Cardiac muscle cell (in vitro differentiated cells and primary cell): ENCODE data around the gene CDH4. TPM values are rescaled to one million over a fixed set of nuclear protein-coding genes. Genes with fewer than 3 reads are reported as not detected.

Source experiments
- DNase-seq, 2 donors: peaks; one replicate each; pipeline versions ENCODE4 v3.0.0 to v3.0.0-alpha.2; 2010 to 2017; ENCODE audit warnings: low read depth in 1 of 2, low spot score in 1 of 2
- H3K27ac ChIP-seq: fragments of 200-600 bp; sonication (generic); 2 replicates; pipeline ENCODE4 v1.5.1; 2016
- H3K27me3 ChIP-seq: fragments of 200-600 bp; sonication (generic); 2 replicates; pipeline ENCODE4 v1.6.0; 2016; ENCODE audit warnings: control low read depth
- H3K36me3 ChIP-seq: fragments of 200-600 bp; sonication (generic); 2 replicates; pipeline ENCODE4 v1.5.1; 2016; ENCODE audit warnings: control low read depth
- H3K4me1 ChIP-seq: fragments of 200-600 bp; sonication (generic); 2 replicates; pipeline ENCODE4 v1.8.1; 2017; ENCODE audit warnings: low read depth, mild to moderate bottlenecking, mixed run types
- H3K4me3 ChIP-seq: fragments of 200-600 bp; sonication (generic); 2 replicates; pipeline ENCODE4 v1.5.1; 2016; ENCODE audit warnings: mild to moderate bottlenecking
- H3K9me3 ChIP-seq: fragments of 200-600 bp; sonication (generic); 2 replicates; pipeline ENCODE4 v1.5.1; 2017; ENCODE audit warnings: low read depth, mild to moderate bottlenecking, control low read depth
- polyA plus RNA-seq: library from polyadenylated mRNA; unstranded; fragments of >200 nt; fragmentation: Nextera tagmentation; extraction: Ambion mirVana; gene quantifications from 2 replicates; pipeline ENCODE4 v1.2.1, GENCODE V29; 2016
- total RNA-seq: library from RNA; depleted of rRNA; stranded (reverse); fragments of >200 nt; gene quantifications from 2 replicates; pipeline ENCODE4 v1.2.3, GENCODE V29; 2016
- TF ChIP-seq, protein P1 (sequence below): IDR thresholded peaks from 2 replicates; pipeline ENCODE4 v1.5.1; 2012; ENCODE audit warnings: low read depth, mild to moderate bottlenecking, low read length

The CDH4 gene
- total and polyA plus RNA-seq, 2 experiments from 2014 or later, result 0.43 to 0.80 TPM

DNA sequence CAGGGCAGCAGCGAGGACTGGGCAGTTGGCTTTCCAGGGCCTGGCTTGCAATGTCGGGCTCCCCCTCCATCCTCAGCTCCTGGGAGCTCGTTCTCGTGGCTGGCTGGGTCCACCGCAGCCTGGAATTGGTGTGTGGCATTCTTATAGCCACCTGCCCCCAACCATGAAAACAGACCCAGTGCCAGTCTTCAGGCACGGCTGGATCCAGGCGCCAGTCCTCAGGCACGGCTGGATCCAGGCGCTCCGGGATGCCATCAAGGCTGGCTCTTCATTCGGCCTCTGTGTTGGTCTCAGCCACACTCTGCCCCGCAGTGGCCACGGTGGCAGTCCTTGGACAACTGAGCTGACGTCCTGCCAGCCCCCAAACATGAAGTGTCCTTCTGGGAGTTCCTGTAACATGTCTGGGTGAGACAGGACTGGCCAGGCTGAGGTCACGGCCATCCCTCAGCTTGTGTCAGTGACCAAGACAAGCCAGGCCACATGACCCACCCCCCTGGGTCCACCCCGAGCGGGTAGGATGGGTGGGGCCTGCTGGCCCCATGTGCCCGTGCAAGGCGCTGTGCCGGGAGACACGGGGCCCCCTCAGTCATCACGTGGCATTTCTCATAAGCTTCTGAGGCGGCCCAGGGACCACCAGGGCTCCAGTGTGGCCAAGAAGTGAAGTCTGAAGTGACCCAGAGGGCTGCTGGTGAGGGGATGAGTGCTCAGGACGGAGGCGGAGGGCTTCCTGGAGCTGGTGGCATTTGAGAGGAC lies 714.6 kb downstream of the CDH4 start:
- Histone ChIP-seq H3K36me3 (no peaks in the 10 kb centered on the region), H3K4me3 (no peak overlapping the region), H3K9me3 (no peaks in the 10 kb centered on the region), H3K4me1 (no peaks in the 10 kb centered on the region), H3K27me3 (no peaks in the 10 kb centered on the region), H3K27ac (no peak overlapping the region)
- no peak for DNase-seq
- TF ChIP-seq, protein P1, sequence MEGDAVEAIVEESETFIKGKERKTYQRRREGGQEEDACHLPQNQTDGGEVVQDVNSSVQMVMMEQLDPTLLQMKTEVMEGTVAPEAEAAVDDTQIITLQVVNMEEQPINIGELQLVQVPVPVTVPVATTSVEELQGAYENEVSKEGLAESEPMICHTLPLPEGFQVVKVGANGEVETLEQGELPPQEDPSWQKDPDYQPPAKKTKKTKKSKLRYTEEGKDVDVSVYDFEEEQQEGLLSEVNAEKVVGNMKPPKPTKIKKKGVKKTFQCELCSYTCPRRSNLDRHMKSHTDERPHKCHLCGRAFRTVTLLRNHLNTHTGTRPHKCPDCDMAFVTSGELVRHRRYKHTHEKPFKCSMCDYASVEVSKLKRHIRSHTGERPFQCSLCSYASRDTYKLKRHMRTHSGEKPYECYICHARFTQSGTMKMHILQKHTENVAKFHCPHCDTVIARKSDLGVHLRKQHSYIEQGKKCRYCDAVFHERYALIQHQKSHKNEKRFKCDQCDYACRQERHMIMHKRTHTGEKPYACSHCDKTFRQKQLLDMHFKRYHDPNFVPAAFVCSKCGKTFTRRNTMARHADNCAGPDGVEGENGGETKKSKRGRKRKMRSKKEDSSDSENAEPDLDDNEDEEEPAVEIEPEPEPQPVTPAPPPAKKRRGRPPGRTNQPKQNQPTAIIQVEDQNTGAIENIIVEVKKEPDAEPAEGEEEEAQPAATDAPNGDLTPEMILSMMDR, result no peak

DNA sequence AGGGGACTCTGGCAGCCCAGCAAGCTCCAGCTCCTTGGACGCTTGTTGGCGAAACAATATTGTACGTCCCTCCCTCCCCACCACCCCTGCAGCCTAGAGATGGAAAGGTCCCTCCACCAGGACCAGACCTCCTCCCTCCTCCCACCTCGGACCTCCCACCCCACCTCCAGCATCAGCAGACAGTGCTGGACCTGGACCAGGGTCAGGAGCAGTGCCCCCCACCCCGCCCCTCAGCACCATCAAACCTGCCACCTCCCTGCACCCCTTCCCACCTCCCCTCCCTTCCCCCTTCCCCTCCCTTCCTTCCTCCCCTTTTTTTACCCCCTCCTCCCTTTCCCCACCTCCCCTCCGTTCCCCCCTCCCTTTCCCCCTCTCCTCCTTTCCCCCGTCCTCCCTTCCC lies 715.2 kb downstream of the CDH4 start:
- TF ChIP-seq, protein P1, result no peak
- H3K27me3 ChIP-seq, result no peaks in the 10 kb centered on the region
- no peaks in the 10 kb centered on the region for H3K36me3 ChIP-seq
- H3K4me1 ChIP-seq, result peaks cover 4% of the 10 kb centered on the region
- no peaks in the 10 kb centered on the region for H3K9me3 ChIP-seq
- no peak overlapping the region for H3K27ac ChIP-seq
- no peak for DNase-seq
- H3K4me3 ChIP-seq, result no peak overlapping the region

DNA sequence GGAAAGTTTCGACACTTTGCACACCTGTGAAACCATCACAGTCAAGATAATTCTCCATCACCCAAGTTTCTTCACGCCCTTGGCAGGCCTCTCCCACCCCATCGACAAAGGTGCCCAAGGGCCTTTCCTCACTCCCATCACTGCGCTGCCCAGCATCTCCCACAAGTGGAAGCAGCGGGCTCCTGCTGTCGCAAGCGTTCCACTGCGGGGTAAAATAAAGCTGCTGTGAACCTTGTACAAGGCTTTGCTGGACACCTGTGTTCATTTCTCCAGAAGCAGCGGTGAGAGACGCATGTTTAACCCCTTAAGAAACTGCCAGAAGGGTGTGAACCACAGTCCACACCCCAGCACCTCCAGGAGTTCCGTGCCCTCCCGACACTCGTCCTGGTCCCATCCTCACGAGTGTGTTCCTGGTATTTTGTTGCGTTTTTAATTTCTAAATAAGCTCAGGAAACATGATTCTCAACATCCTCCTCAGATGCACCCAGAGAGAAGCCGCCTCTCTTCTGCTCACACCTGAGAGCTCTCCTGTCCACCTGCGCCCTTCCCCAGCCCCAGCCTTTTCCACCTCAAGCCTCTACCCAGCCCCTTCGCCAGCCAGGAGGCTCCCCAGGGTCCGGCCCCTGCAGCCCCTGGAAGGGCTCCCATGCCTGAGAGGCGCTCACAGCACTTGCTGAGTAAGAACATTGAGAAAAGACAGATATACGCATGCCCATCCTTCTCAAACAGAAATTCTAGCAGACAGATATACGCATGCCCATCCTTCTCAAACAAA lies 716.2 kb downstream of the CDH4 start:
- H3K36me3 ChIP-seq, result no peaks in the 10 kb centered on the region
- no peak for DNase-seq
- H3K27ac ChIP-seq, result no peak overlapping the region
- no peaks in the 10 kb centered on the region for H3K27me3 ChIP-seq
- TF ChIP-seq, protein P1, result no peak
- H3K4me3 ChIP-seq, result no peak overlapping the region
- no peaks in the 10 kb centered on the region for H3K9me3 ChIP-seq
- peaks cover 8% of the 10 kb centered on the region for H3K4me1 ChIP-seq

DNA sequence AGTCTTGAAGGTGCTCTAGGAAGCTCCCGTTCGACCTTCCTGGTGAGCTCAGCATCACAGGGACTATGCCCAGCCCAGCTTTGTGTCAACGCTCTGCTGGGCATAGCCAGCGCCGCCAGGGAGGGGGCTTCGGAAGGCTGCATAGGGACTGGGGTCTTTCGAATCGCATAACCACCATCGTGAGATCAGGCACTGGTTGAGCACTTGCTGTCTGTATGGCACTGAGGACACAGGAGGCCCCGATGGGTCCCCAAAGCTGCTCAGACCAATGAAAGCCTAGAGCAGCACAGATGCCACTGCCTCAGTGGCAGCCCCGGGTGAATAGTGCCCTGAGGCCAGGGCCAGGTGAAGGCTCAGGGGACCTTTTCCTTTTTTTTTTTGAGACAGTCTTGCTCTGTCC lies 716.9 kb downstream of the CDH4 start:
- TF ChIP-seq, protein P1, result no peak
- no peak for DNase-seq
- Histone ChIP-seq H3K27me3 (no peaks in the 10 kb centered on the region), H3K9me3 (no peaks in the 10 kb centered on the region), H3K4me3 (no peak overlapping the region), H3K36me3 (no peaks in the 10 kb centered on the region), H3K27ac (no peak overlapping the region), H3K4me1 (peaks cover 8% of the 10 kb centered on the region)

DNA sequence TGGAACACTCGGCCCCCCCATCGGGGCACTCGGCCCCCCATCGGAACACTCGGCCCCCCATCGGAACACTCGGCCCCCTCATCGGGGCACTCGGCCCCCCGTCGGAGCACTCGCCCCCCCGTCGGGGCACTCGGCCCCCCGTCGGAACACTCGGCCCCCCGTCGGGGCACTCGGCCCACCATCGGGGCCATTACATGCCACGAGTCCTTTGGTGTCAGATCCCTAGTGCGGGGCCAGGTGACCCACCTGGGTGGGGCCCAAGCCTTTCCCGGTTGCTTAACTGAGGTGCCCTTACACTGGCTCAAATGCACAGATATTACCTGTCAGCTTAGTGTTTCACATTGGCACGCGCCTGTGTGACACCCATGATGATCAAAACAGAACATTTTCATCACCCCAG lies 717.7 kb downstream of the CDH4 start:
- peaks cover 8% of the 10 kb centered on the region for H3K4me1 ChIP-seq
- no peaks in the 10 kb centered on the region for H3K9me3 ChIP-seq
- no peak overlapping the region for H3K4me3 ChIP-seq
- H3K27ac ChIP-seq, result no peak overlapping the region
- no peaks in the 10 kb centered on the region for H3K27me3 ChIP-seq
- no peaks in the 10 kb centered on the region for H3K36me3 ChIP-seq
- no peak for DNase-seq
- TF ChIP-seq, protein P1, result no peak
